ENCODE data around the gene HNRNPC. TPM values are rescaled to one million over a fixed set of nuclear protein-coding genes. Genes with fewer than 3 reads are reported as not detected.

Gene HNRNPC
- total and polyA plus RNA-seq, 2 experiments from 2014 or later: 584 to 674 TPM

DNA sequence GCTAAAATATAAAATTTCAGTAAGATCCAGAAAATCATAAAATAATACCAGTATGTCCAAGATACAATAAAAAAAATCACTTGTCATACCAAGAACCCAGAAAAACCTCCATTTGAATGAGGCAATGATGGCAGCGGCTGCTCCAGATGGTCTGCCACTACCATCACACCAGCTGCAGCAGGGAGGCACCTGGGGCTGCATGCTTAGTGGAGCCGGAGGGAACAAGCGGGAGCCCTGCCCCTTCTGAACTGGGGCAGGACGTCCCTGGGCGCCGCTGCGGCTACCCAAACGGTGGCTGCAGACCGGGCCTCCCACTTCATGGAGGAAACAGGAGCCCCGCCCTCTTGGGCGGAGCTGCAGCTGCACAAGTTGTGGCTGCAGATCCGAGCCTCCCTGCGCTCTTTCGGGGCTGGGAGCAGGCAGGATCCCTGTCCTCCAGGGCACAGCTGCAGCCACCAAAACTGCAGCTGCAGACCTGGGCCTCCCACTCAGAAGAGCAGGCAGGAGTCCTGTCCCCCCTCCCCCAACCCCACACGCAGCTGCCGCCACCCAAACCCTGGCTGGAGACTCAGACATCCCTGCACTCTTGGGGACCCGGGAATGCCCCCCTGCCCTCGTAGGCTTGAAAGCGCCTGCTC, 77.3 kb downstream of the HNRNPC start:
- DNase-seq: peak; percentile 75
- Histone ChIP-seq H2AFZ (peak overlapping the region; percentile 95), H3K9me2 (ENCODE audit: insufficient read depth) (no peaks in the 10 kb centered on the region), H3K4me1 (ENCODE audit: insufficient read depth) (0 out of 2 replicates have a peak, but pooled peaks cover 3% of the 10 kb centered on the region), H3K27me3 (replicated peaks; ENCODE audit: insufficient read depth) (no peaks in the 10 kb centered on the region), H3K79me2 (ENCODE audit: insufficient read depth) (no peaks in the 10 kb centered on the region), H3K36me3 (ENCODE audit: low read depth) (no peaks in the 10 kb centered on the region), H3K4me2 (ENCODE audit: unreplicated experiment) (peak overlapping the region; percentile 87), H3F3A (ENCODE audit: insufficient read depth) (peaks cover 15% of the 10 kb centered on the region), H3K4me3 (peak overlapping the region; percentile 68), H4K20me1 (ENCODE audit: insufficient read depth) (no peaks in the 10 kb centered on the region), H3K9ac (no peak overlapping the region), H3K27ac (no peak overlapping the region), H3K9me3 (ENCODE audit: low read depth) (no peaks in the 10 kb centered on the region)
- TF ChIP-seq EZH2phosphoT487 (IDR thresholded peaks at IDR 0.05; ENCODE audit: insufficient read depth, low read depth) (no peak), EZH2 (IDR thresholded peaks at IDR 0.05; ENCODE audit: insufficient read depth, poor library complexity, severe bottlenecking) (no peak)
- WGBS, 2 experiments (ENCODE audit: low coverage in 1 of 2, low lambda C conversion rate in 2 of 2, missing lambda C conversion rate in 2 of 2): 0 to 1% methylated on average over 13 to 18 of the region's 19 CpGs
- in situ Hi-C loops (cut with MboI): no loop called here

DNA sequence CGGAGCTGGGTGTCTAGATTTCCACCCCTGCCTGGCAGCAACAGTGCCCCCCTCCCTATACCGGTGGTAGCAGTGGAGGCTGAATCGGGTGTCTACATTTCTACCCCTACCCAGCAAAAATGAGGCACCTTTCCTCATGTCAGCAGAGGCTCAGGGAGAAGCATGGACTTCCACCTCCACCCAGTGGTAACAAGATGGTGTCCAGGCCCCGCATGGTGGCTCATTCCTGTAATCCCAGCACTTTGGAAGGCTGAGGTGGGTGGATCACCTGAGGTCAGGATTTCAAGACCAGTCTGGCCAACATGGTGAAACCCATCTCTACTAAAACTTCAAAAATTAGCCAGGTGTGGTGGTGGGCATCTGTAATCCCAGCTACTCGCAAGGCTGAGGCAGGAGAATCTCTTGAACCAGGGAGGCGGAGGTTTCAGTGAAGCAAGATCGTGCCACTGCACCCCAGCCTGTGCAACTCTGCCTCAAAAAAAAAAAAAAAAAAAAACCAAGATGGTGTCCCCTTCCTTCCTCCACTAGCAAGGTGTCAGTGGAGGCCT, 77.9 kb downstream of the HNRNPC start:
- H3K4me3 ChIP-seq: peak overlapping the region; percentile 68; the same call in 1 of the 2 replicates
- H3K4me2 ChIP-seq (ENCODE audit: unreplicated experiment): peak overlapping the region; percentile 87
- 0 out of 2 replicates have a peak, but pooled peaks cover 3% of the 10 kb centered on the region for H3K4me1 ChIP-seq (ENCODE audit: insufficient read depth)
- no peaks in the 10 kb centered on the region for H3K27me3 ChIP-seq (replicated peaks; ENCODE audit: insufficient read depth)
- WGBS, 2 experiments (ENCODE audit: low coverage in 1 of 2, low lambda C conversion rate in 2 of 2, missing lambda C conversion rate in 2 of 2): 85 to 88% methylated on average over 7 of the region's 7 CpGs
- DNase-seq: no peak
- H3K27ac ChIP-seq: no peak overlapping the region
- no peaks in the 10 kb centered on the region for H3K36me3 ChIP-seq (ENCODE audit: low read depth)
- peaks cover 12% of the 10 kb centered on the region; the same call in 1 of the 2 replicates for H3F3A ChIP-seq (ENCODE audit: insufficient read depth)
- TF ChIP-seq EZH2 (IDR thresholded peaks at IDR 0.05; ENCODE audit: insufficient read depth, poor library complexity, severe bottlenecking): no peak
- TF ChIP-seq EZH2phosphoT487 (IDR thresholded peaks at IDR 0.05; ENCODE audit: insufficient read depth, low read depth): no peak
- no peaks in the 10 kb centered on the region for H3K9me2 ChIP-seq (ENCODE audit: insufficient read depth)
- no peaks in the 10 kb centered on the region for H4K20me1 ChIP-seq (ENCODE audit: insufficient read depth)
- no peaks in the 10 kb centered on the region for H3K9me3 ChIP-seq (ENCODE audit: low read depth)
- peak overlapping the region; percentile 95 for H2AFZ ChIP-seq
- H3K9ac ChIP-seq: no peak overlapping the region
- in situ Hi-C loops (cut with MboI): no loop called here
- H3K79me2 ChIP-seq (ENCODE audit: insufficient read depth): no peaks in the 10 kb centered on the region

DNA sequence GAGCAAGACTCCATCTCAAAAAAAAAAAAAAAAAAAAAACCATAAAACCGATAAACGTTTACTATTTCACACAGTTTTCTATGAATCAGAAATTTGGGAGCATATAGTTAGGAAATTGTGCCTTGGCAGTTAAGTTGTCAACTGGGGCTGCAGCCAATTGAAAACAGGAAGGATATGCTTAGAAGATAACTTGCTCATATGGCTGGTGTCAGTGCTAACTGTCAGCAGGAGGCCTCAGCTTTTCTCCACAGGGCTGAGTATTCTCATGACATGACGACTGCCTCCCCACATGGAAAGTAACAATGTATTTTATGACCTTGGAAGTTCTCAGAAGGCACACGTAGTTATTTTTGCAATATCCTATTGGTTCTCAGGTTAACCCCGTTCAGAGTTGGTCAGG, 83.8 kb downstream of the HNRNPC start:
- peaks cover 3% of the 10 kb centered on the region; the same call in 1 of the 2 replicates for H3K4me1 ChIP-seq (ENCODE audit: insufficient read depth)
- H3K9ac ChIP-seq: no peak overlapping the region
- H3F3A ChIP-seq (ENCODE audit: insufficient read depth): no peaks in the 10 kb centered on the region
- H3K9me3 ChIP-seq (ENCODE audit: low read depth): no peaks in the 10 kb centered on the region
- no peaks in the 10 kb centered on the region for H3K79me2 ChIP-seq (ENCODE audit: insufficient read depth)
- H3K4me3 ChIP-seq: no peak overlapping the region
- in situ Hi-C loops (cut with MboI): no loop called here
- H2AFZ ChIP-seq: no peak overlapping the region
- no peaks in the 10 kb centered on the region for H4K20me1 ChIP-seq (ENCODE audit: insufficient read depth)
- WGBS, 2 experiments (ENCODE audit: low coverage in 1 of 2, low lambda C conversion rate in 2 of 2, missing lambda C conversion rate in 2 of 2): 1 to 2% methylated on average over 5 of the region's 5 CpGs
- no peak overlapping the region for H3K27ac ChIP-seq
- no peak for TF ChIP-seq EZH2 (IDR thresholded peaks at IDR 0.05; ENCODE audit: insufficient read depth, poor library complexity, severe bottlenecking)
- TF ChIP-seq EZH2phosphoT487 (IDR thresholded peaks at IDR 0.05; ENCODE audit: insufficient read depth, low read depth): no peak
- no peak overlapping the region for H3K4me2 ChIP-seq (ENCODE audit: unreplicated experiment)
- no peaks in the 10 kb centered on the region for H3K9me2 ChIP-seq (ENCODE audit: insufficient read depth)
- H3K27me3 ChIP-seq (replicated peaks; ENCODE audit: insufficient read depth): peaks cover 10% of the 10 kb centered on the region
- peak; percentile 17 for DNase-seq
- no peaks in the 10 kb centered on the region for H3K36me3 ChIP-seq (ENCODE audit: low read depth)

- H4K20me1 ChIP-seq (ENCODE audit: insufficient read depth): no peaks in the 10 kb centered on the region
- in situ Hi-C loops (cut with MboI): no loop called here
- H3K4me1 ChIP-seq (ENCODE audit: insufficient read depth): peaks cover 3% of the 10 kb centered on the region; the same call in 1 of the 2 replicates
- H3K79me2 ChIP-seq (ENCODE audit: insufficient read depth): no peaks in the 10 kb centered on the region
- no peak overlapping the region for H3K9ac ChIP-seq
- DNase-seq: no peak
- H3K4me3 ChIP-seq: no peak overlapping the region
- H3K9me2 ChIP-seq (ENCODE audit: insufficient read depth): no peaks in the 10 kb centered on the region
- H3F3A ChIP-seq (ENCODE audit: insufficient read depth): no peaks in the 10 kb centered on the region
- TF ChIP-seq EZH2 (IDR thresholded peaks at IDR 0.05; ENCODE audit: insufficient read depth, poor library complexity, severe bottlenecking) (no peak), EZH2phosphoT487 (IDR thresholded peaks at IDR 0.05; ENCODE audit: insufficient read depth, low read depth) (no peak)
- no peak overlapping the region for H3K27ac ChIP-seq
- no peaks in the 10 kb centered on the region for H3K36me3 ChIP-seq (ENCODE audit: low read depth)
- H3K9me3 ChIP-seq (ENCODE audit: low read depth): no peaks in the 10 kb centered on the region
- no peak overlapping the region for H3K4me2 ChIP-seq (ENCODE audit: unreplicated experiment)
- H2AFZ ChIP-seq: no peak overlapping the region
- 0% methylated on average over 1 of the region's 1 CpG for WGBS, 2 experiments (ENCODE audit: low coverage in 1 of 2, low lambda C conversion rate in 2 of 2, missing lambda C conversion rate in 2 of 2)
- H3K27me3 ChIP-seq (replicated peaks; ENCODE audit: insufficient read depth): peaks cover 10% of the 10 kb centered on the region
Measured at GRCh38 chr14:21184254-21184653, 85.0 kb downstream of the HNRNPC start.
